ENCODE measurements around the gene WDR90. TPM values are rescaled to one million over a fixed set of nuclear protein-coding genes. Genes with fewer than 3 reads are reported as not detected.

Gene WDR90
- total RNA-seq, 1 donor from 2014 or later: 23.2 TPM

DNA sequence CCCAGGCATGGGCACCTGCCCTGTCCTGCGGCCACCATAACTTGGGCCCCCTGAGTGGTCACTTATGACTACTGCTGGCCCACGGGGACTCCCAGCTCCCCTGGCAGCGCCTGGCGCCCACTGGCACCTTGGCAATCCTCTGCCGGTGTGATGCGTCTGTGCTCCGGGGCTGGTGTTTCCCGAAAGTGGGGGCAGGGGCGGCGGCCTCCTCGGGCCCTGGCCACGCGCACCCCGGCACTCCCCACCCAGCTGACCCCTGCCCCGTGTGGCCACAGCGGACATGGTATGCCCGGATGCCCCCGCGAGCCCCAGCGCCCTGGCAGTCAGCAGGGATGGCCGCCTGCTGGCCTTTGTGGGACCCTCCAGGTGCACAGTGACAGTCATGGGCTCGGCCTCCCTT is 8.3 kb downstream of the WDR90 start:
- intact Hi-C loops (cut with DNase I): no loop called here
- Histone ChIP-seq H3K36me3 (no peaks in the 10 kb centered on the region), H3K4me3 (no peak overlapping the region), H3K27ac (no peak overlapping the region), H3K4me1 (peaks cover 3% of the 10 kb centered on the region), H3K27me3 (no peaks in the 10 kb centered on the region), H3K9me3 (no peaks in the 10 kb centered on the region)
- TF ChIP-seq, protein P1, sequence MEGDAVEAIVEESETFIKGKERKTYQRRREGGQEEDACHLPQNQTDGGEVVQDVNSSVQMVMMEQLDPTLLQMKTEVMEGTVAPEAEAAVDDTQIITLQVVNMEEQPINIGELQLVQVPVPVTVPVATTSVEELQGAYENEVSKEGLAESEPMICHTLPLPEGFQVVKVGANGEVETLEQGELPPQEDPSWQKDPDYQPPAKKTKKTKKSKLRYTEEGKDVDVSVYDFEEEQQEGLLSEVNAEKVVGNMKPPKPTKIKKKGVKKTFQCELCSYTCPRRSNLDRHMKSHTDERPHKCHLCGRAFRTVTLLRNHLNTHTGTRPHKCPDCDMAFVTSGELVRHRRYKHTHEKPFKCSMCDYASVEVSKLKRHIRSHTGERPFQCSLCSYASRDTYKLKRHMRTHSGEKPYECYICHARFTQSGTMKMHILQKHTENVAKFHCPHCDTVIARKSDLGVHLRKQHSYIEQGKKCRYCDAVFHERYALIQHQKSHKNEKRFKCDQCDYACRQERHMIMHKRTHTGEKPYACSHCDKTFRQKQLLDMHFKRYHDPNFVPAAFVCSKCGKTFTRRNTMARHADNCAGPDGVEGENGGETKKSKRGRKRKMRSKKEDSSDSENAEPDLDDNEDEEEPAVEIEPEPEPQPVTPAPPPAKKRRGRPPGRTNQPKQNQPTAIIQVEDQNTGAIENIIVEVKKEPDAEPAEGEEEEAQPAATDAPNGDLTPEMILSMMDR (IDR thresholded peaks at IDR 0.05): no peak
- no peak for ATAC-seq
- no peak for DNase-seq

DNA sequence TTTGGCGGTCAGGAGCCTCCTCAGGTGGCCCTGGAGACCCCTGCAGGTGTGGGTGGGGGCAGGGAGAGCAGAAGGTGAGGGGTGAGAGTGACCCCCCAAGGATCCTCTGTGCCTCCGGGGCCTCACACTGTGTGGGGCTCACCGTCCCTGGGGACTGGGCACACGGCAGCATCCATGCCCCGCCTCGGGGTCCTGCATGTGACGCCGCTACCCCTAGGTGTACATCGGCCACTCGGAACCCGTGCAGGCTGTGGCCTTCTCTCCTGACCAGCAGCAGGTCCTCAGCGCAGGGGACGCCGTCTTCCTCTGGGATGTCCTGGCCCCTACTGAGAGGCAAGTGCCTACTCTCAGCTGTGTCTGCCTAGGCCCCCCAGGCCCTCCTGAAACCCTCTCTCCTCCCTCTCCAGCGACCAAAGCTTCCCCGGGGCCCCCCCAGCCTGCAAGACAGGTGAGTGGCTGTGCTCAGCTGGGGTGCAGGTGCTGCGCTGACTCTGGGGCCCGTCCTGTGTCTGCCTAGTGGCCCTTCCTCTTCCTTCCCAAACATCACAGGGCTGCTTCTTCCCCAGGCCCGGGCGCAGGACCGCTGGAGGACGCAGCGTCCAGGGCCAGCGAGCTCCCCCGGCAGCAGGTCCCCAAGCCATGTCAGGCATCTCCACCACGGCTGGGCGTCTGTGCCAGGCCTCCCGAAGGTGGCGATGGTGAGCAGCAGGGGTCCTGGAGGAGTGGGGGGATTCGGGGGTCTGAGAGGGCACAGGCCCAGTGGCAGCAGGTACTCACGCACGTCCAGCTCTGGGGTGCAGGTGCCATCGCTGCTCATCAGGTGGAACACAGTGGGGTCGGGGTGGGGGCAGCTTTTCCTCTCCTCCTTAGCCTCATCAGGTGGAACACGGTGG is 9.8 kb downstream of the WDR90 start:
- Histone ChIP-seq H3K4me1 (peaks cover 3% of the 10 kb centered on the region), H3K27ac (no peak overlapping the region), H3K36me3 (no peaks in the 10 kb centered on the region), H3K9me3 (no peaks in the 10 kb centered on the region), H3K4me3 (no peak overlapping the region), H3K27me3 (no peaks in the 10 kb centered on the region)
- ATAC-seq: no peak
- intact Hi-C loops (cut with DNase I): no loop called here
- DNase-seq: no peak
- TF ChIP-seq, protein P1 (IDR thresholded peaks at IDR 0.05): no peak

DNA sequence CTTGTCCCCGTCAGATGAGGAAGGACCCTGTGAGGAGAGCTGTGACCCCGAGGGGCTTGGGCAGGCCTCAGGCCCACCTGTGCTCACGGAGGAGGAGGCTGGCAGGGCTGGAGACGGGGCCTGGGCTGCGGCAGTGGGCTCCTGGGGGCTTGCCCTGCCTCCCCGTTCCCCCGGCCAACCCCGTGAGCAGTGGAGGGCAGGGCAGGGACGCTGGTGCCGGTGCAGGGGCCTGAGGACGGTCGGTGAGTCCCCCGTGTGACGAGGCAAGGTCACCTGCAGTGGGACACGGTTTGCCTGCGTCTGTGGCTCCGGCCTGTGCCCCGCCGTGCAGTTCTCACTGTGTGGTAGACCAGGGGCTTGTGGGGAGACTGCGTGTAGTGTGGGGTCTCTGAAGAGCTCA is 10.5 kb downstream of the WDR90 start:
- TF ChIP-seq, protein P1 (IDR thresholded peaks at IDR 0.05): no peak
- Histone ChIP-seq H3K36me3 (no peaks in the 10 kb centered on the region), H3K27me3 (no peaks in the 10 kb centered on the region), H3K4me3 (no peak overlapping the region), H3K9me3 (no peaks in the 10 kb centered on the region), H3K4me1 (peaks cover 3% of the 10 kb centered on the region), H3K27ac (no peak overlapping the region)
- intact Hi-C loops (cut with DNase I): no loop called here
- no peak for DNase-seq
- ATAC-seq: no peak

DNA sequence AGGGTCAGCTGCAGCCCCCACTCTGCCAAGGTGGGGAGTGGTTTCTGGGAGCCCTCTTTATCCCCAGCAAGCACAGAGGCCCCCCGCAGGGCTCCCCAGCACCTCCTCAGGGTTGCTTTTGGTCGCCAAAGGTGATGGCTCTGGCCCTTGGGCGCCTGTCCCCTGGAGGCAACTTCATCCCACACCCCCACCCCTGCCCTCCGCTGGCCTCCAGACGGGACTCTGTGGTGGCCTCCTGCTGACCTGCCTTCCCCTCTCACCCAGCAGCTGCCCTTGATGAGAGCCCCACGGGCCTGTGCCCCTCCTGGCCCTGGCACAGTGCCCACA is 10.9 kb downstream of the WDR90 start:
- DNase-seq: no peak
- intact Hi-C loops (cut with DNase I): no loop called here
- Histone ChIP-seq H3K4me3 (no peak overlapping the region), H3K36me3 (no peaks in the 10 kb centered on the region), H3K27ac (peak overlapping the region; percentile 26), H3K9me3 (no peaks in the 10 kb centered on the region), H3K27me3 (no peaks in the 10 kb centered on the region), H3K4me1 (peaks cover 3% of the 10 kb centered on the region)
- no peak for ATAC-seq
- TF ChIP-seq, protein P1 (IDR thresholded peaks at IDR 0.05): no peak

DNA sequence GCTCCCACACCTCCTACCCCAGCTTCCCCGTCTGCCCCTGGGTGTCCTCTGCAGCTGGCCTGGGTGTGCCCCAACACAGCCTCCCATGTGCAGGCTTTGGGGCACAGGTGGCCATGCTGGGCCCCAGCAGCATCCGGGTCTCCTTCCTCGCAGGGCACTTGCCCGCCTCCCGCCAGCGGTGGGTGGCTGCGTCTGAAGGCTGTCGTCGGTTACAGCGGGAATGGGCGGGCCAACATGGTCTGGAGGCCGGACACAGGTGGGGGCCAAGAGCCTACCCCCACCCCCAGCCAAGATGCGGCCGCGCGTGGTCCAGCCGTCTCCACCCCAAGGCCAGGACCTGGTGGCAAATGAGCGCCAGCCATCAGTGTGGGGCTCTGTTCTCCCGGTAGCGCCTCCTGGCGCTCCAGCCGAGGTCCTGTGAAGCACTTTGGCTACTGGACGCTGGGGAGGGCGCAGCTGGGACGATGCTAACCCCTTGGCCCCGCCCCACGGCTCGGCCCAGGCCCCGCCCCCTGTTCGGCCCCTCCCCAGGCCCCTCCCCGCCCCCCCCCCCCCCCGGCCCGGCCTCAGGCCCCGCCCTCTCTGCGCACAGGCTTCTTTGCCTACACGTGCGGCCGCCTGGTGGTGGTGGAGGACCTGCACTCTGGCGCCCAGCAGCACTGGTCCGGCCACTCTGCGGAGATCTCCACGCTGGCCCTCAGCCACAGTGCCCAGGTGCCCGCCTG is 11.5 kb downstream of the WDR90 start:
- TF ChIP-seq, protein P1 (IDR thresholded peaks at IDR 0.05): peak; percentile 57
- ATAC-seq (peak; percentile 91), DNase-seq (peak; percentile 97)
- Histone ChIP-seq H3K4me1 (peaks cover 3% of the 10 kb centered on the region), H3K9me3 (no peaks in the 10 kb centered on the region), H3K27ac (peak overlapping the region; percentile 68), H3K4me3 (no peak overlapping the region), H3K27me3 (no peaks in the 10 kb centered on the region), H3K36me3 (no peaks in the 10 kb centered on the region)
- intact Hi-C loops (cut with DNase I): no loop called here
